Testis (tissue), 2 donors: ENCODE measurements around the gene ZNF689.

Source experiments
- CTCF ChIP-seq, 3 experiments: fragments of 450-650 bp in 2 of 3; fragments of 200-600 bp in 1 of 3; sonication (generic) in 1 of 3; IDR thresholded peaks; one replicate each; pipeline ENCODE4 v1.5.1; 2016 to 2019; ENCODE audit warnings: antibody characterized with exemption in 3 of 3, mild to moderate bottlenecking in 2 of 3, moderate library complexity in 1 of 3
- POLR2A ChIP-seq: fragments of 450-650 bp; IDR thresholded peaks from one replicate; pipeline ENCODE4 v1.6.1; 2017; ENCODE audit warnings: antibody characterized with exemption, mild to moderate bottlenecking, moderate library complexity

DNA sequence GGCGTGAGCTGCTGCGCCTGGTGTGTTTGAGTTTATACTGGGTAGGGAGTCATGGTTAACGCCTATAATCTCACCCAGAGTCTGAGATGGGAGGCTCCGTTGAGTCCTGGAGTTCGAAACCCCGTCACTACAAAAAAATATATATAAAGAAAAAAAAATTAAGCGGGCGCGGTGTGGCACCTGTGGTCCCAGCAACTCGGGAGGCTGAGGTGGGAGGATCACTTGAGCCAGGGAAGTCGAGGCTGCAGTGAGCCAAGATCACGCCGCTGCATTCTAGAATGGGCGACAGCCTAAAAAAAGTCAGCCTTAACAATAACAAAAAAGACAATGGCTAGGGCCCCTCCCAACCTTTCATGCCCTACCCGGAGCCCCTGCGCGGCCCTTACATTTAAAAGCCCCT is 23.3 kb upstream of the ZNF689 start:
- TF ChIP-seq CTCF (IDR thresholded peaks at IDR 0.05) (no peak), POLR2A (no peak)
